Measurements from ENCODE around the gene ARMC7. TPM values are rescaled to one million over a fixed set of nuclear protein-coding genes. Genes with fewer than 3 reads are reported as not detected.

Gene ARMC7
- total and polyA plus RNA-seq, 2 of the 13 experiments (the other 11 are each of a cell fraction or from before 2014, with no cell fraction given): 3.9 to 4.2 TPM

DNA sequence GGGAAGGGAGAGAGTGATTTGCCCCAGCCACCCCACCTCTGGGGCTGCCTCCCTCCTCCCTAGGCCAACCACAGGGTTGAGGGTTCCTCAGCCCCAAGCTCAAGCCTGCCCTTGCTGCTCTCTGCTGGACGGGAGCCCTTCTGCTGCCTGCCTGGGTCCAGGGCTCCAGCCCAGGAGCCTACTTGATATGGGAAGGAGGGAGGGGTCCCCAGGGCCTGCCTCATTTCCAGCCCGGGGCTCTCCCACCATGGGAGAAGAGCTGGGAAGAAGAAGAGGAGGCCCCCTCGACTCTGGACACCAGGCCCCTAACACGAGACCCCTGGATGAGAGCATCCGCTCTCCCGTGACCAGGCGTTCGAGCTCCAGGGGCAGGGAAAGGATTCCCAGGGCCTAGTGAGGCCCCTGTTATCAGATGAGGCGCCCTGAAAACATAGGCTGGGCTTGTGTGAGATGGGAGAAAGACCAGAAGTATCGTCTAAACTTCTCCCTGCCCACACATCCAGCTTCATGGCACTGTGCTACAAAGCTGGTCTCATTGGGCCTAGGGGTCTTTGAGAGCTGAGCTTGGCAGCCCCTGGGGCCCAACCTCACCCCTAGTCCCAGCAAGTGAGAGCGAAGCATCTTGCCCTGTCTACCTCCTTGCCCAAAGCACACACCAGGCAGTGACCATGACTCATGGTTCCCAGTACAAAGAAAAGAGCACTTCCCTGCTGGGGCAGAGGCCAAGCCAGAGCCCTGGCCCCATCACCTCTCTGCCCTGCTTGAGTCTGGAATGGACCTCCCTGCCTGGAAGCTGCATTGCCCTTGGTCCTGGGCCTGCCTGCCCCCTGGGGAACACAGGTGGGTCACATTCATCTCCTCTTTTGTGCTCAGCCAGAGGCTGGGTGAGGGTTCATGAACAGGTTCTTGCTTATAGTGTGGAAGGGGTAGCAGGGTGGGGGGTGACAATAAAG lies 21.0 kb upstream of the ARMC7 start (continued):
- TF ChIP-seq, protein P1, sequence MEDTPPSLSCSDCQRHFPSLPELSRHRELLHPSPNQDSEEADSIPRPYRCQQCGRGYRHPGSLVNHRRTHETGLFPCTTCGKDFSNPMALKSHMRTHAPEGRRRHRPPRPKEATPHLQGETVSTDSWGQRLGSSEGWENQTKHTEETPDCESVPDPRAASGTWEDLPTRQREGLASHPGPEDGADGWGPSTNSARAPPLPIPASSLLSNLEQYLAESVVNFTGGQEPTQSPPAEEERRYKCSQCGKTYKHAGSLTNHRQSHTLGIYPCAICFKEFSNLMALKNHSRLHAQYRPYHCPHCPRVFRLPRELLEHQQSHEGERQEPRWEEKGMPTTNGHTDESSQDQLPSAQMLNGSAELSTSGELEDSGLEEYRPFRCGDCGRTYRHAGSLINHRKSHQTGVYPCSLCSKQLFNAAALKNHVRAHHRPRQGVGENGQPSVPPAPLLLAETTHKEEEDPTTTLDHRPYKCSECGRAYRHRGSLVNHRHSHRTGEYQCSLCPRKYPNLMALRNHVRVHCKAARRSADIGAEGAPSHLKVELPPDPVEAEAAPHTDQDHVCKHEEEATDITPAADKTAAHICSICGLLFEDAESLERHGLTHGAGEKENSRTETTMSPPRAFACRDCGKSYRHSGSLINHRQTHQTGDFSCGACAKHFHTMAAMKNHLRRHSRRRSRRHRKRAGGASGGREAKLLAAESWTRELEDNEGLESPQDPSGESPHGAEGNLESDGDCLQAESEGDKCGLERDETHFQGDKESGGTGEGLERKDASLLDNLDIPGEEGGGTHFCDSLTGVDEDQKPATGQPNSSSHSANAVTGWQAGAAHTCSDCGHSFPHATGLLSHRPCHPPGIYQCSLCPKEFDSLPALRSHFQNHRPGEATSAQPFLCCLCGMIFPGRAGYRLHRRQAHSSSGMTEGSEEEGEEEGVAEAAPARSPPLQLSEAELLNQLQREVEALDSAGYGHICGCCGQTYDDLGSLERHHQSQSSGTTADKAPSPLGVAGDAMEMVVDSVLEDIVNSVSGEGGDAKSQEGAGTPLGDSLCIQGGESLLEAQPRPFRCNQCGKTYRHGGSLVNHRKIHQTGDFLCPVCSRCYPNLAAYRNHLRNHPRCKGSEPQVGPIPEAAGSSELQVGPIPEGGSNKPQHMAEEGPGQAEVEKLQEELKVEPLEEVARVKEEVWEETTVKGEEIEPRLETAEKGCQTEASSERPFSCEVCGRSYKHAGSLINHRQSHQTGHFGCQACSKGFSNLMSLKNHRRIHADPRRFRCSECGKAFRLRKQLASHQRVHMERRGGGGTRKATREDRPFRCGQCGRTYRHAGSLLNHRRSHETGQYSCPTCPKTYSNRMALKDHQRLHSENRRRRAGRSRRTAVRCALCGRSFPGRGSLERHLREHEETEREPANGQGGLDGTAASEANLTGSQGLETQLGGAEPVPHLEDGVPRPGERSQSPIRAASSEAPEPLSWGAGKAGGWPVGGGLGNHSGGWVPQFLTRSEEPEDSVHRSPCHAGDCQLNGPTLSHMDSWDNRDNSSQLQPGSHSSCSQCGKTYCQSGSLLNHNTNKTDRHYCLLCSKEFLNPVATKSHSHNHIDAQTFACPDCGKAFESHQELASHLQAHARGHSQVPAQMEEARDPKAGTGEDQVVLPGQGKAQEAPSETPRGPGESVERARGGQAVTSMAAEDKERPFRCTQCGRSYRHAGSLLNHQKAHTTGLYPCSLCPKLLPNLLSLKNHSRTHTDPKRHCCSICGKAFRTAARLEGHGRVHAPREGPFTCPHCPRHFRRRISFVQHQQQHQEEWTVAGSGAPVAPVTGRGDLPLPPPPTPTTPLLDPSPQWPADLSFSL (CRISPR knock-in tag; IDR thresholded peaks at IDR 0.05): peak; percentile 63; the same call in 1 of the 2 replicates
- TF ChIP-seq TMF1 (CRISPR knock-in tag; IDR thresholded peaks at IDR 0.05; ENCODE audit: low read depth) (no peak), ZBTB38 (CRISPR knock-in tag; IDR thresholded peaks at IDR 0.05) (0 out of 2 replicates have a peak, but pooled peaks have one; percentile 14), FOXA1 (IDR thresholded peaks at IDR 0.05) (no peak), FOXA1 (CRISPR knock-in tag; IDR thresholded peaks at IDR 0.05) (0 out of 2 replicates have a peak, but pooled peaks have one; percentile 5), ERF (CRISPR knock-in tag; IDR thresholded peaks at IDR 0.05) (peak; percentile 50; the same call in 1 of the 2 replicates), RXRB (CRISPR knock-in tag; IDR thresholded peaks at IDR 0.05; ENCODE audit: borderline replicate concordance) (peak; percentile 69), PPARG (CRISPR knock-in tag; conservative IDR thresholded peaks at IDR 0.05) (peak; percentile 72), ZNF317 (CRISPR knock-in tag; IDR thresholded peaks at IDR 0.05) (peak; percentile 25; the same call in 1 of the 2 replicates), HMG20A (CRISPR knock-in tag; IDR thresholded peaks at IDR 0.05; ENCODE audit: borderline replicate concordance) (peak; percentile 39; the same call in 1 of the 2 replicates), ZNF567 (CRISPR knock-in tag; IDR thresholded peaks at IDR 0.05; ENCODE audit: borderline replicate concordance) (0 out of 2 replicates have a peak, but pooled peaks have one; percentile 26), ZNF274 (CRISPR knock-in tag; IDR thresholded peaks at IDR 0.05) (0 out of 2 replicates have a peak, but pooled peaks have one; percentile 22)
- TF ChIP-seq, protein P2, sequence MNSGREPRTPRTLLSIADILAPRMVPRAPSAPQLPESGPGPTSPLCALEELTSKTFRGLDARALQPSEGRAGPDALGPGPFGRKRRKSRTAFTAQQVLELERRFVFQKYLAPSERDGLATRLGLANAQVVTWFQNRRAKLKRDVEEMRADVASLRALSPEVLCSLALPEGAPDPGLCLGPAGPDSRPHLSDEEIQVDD (CRISPR knock-in tag; IDR thresholded peaks at IDR 0.05; ENCODE audit: borderline replicate concordance): 0 out of 2 replicates have a peak, but pooled peaks have one; percentile 56
- TF ChIP-seq, protein P3, sequence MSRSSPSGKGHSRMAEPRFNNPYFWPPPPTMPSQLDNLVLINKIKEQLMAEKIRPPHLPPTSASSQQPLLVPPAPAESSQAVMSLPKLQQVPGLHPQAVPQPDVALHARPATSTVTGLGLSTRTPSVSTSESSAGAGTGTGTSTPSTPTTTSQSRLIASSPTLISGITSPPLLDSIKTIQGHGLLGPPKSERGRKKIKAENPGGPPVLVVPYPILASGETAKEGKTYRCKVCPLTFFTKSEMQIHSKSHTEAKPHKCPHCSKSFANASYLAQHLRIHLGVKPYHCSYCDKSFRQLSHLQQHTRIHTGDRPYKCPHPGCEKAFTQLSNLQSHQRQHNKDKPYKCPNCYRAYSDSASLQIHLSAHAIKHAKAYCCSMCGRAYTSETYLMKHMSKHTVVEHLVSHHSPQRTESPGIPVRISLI (CRISPR knock-in tag; IDR thresholded peaks at IDR 0.05; ENCODE audit: borderline replicate concordance): no peak
- TF ChIP-seq, protein P4, sequence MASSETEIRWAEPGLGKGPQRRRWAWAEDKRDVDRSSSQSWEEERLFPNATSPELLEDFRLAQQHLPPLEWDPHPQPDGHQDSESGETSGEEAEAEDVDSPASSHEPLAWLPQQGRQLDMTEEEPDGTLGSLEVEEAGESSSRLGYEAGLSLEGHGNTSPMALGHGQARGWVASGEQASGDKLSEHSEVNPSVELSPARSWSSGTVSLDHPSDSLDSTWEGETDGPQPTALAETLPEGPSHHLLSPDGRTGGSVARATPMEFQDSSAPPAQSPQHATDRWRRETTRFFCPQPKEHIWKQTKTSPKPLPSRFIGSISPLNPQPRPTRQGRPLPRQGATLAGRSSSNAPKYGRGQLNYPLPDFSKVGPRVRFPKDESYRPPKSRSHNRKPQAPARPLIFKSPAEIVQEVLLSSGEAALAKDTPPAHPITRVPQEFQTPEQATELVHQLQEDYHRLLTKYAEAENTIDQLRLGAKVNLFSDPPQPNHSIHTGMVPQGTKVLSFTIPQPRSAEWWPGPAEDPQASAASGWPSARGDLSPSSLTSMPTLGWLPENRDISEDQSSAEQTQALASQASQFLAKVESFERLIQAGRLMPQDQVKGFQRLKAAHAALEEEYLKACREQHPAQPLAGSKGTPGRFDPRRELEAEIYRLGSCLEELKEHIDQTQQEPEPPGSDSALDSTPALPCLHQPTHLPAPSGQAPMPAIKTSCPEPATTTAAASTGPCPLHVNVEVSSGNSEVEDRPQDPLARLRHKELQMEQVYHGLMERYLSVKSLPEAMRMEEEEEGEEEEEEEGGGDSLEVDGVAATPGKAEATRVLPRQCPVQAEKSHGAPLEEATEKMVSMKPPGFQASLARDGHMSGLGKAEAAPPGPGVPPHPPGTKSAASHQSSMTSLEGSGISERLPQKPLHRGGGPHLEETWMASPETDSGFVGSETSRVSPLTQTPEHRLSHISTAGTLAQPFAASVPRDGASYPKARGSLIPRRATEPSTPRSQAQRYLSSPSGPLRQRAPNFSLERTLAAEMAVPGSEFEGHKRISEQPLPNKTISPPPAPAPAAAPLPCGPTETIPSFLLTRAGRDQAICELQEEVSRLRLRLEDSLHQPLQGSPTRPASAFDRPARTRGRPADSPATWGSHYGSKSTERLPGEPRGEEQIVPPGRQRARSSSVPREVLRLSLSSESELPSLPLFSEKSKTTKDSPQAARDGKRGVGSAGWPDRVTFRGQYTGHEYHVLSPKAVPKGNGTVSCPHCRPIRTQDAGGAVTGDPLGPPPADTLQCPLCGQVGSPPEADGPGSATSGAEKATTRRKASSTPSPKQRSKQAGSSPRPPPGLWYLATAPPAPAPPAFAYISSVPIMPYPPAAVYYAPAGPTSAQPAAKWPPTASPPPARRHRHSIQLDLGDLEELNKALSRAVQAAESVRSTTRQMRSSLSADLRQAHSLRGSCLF (CRISPR knock-in tag; IDR thresholded peaks at IDR 0.05; ENCODE audit: borderline replicate concordance): no peak
